GM19467 (cell line): ENCODE measurements around the gene RPA3.
"Not testable (repeated sequence)": the region's sequence is repeated elsewhere in the genome, so short reads cannot be mapped to it uniquely, and the experiment has no call there.

Experiments used
- ATAC-seq: cut with Tn5 transposase; IDR thresholded peaks from one replicate; pipeline ENCODE4 v1.9.1; 2021; ENCODE audit warnings: mild to moderate bottlenecking, moderate library complexity; ENCODE audit not compliant: unreplicated experiment

Gene RPA3

GRCh38 chr7:7695111-7695817 lies 23.1 kb downstream of the RPA3 start:
- ATAC-seq: no peak

GRCh38 chr7:7694542-7694941 lies 23.9 kb downstream of the RPA3 start:
- ATAC-seq: no peak

- no peak for ATAC-seq
Observed at GRCh38 chr7:7693881-7694280, 24.5 kb downstream of the RPA3 start.

GRCh38 chr7:7688956-7689355 lies 29.5 kb downstream of the RPA3 start:
- ATAC-seq: no peak

GRCh38 chr7:7688310-7688709 lies 30.1 kb downstream of the RPA3 start:
- ATAC-seq: no peak

GRCh38 chr7:7687800-7688199 lies 30.6 kb downstream of the RPA3 start:
- no peak for ATAC-seq

- no peak for ATAC-seq
Observed at GRCh38 chr7:7686811-7687508, 31.4 kb downstream of the RPA3 start.

- no peak for ATAC-seq
Observed at GRCh38 chr7:7682861-7683260, 35.5 kb downstream of the RPA3 start.

- no peak for ATAC-seq
Observed at GRCh38 chr7:7681936-7682329, 36.5 kb downstream of the RPA3 start.

- ATAC-seq: peak; percentile 65
Observed at GRCh38 chr7:7681191-7681935, 37.0 kb downstream of the RPA3 start.

- ATAC-seq: not testable (repeated sequence)
Observed at GRCh38 chr7:7679640-7680039, 38.8 kb downstream of the RPA3 start.

- no peak for ATAC-seq
Observed at GRCh38 chr7:7675686-7676085, 42.7 kb downstream of the RPA3 start.

- ATAC-seq: no peak
Observed at GRCh38 chr7:7673240-7673550, 45.2 kb downstream of the RPA3 start.

GRCh38 chr7:7672545-7673239 lies 45.7 kb downstream of the RPA3 start:
- no peak for ATAC-seq

GRCh38 chr7:7671361-7671760 lies 47.0 kb downstream of the RPA3 start:
- no peak for ATAC-seq

- ATAC-seq: no peak
Observed at GRCh38 chr7:7670490-7670889, 47.9 kb downstream of the RPA3 start.

- no peak for ATAC-seq
Observed at GRCh38 chr7:7668706-7669105, 49.7 kb downstream of the RPA3 start.

- ATAC-seq: no peak
Observed at GRCh38 chr7:7667187-7667586, 51.2 kb downstream of the RPA3 start.

GRCh38 chr7:7665031-7665430 lies 53.4 kb downstream of the RPA3 start:
- ATAC-seq: no peak

- ATAC-seq: no peak
Observed at GRCh38 chr7:7664291-7664690, 54.1 kb downstream of the RPA3 start.

GRCh38 chr7:7662527-7662926 lies 55.9 kb downstream of the RPA3 start:
- no peak for ATAC-seq
